SK-N-SH treated with all-trans-retinoic acid at 6 μM for 48 hours (cell line): Measurements from ENCODE around the gene INTS3.

ENCODE experiments used
- ATAC-seq: fragments of 200-7000 bp; cut with Tn5 transposase; 3 replicates; pipeline ENCODE4 v1.9.1; 2020; ENCODE audit warnings: mild to moderate bottlenecking, moderate library complexity
- ARNTL ChIP-seq: fragments of 450-650 bp; formaldehyde crosslinking; IDR thresholded peaks from 2 replicates; pipeline ENCODE4 v1.5.0; 2020; ENCODE audit warnings: low read depth, mild to moderate bottlenecking, moderate library complexity, borderline replicate concordance
- BACH2 ChIP-seq: fragments of 250-450 bp; sonication (Bioruptor Pico); IDR thresholded peaks from 2 replicates; pipeline ENCODE4 v1.9.0; 2021; ENCODE audit warnings: mild to moderate bottlenecking, borderline replicate concordance
- CREB5 ChIP-seq: fragments of 250-450 bp; sonication (Bioruptor Pico); IDR thresholded peaks from 2 replicates; pipeline ENCODE4 v1.5.1; 2020; ENCODE audit warnings: low read depth, mild to moderate bottlenecking, moderate library complexity
- CSRNP3 ChIP-seq: fragments of 250-450 bp; sonication (Bioruptor Pico); IDR thresholded peaks from 2 replicates; pipeline ENCODE4 v1.5.1; 2021; ENCODE audit warnings: mild to moderate bottlenecking, moderate library complexity
- GLIS3 ChIP-seq: fragments of 250-450 bp; sonication (Bioruptor Pico); IDR thresholded peaks from 2 replicates; pipeline ENCODE4 v1.5.0; 2020; ENCODE audit warnings: mild to moderate bottlenecking, moderate library complexity
- ISL1 ChIP-seq: fragments of 250-450 bp; sonication (Bioruptor Pico); IDR thresholded peaks from 2 replicates; pipeline ENCODE4 v2.1.2; 2022; ENCODE audit warnings: mild to moderate bottlenecking, moderate library complexity
- OSR1 ChIP-seq: fragments of 250-450 bp; sonication (Bioruptor Pico); IDR thresholded peaks from 2 replicates; pipeline ENCODE4 v1.8.0; 2022; ENCODE audit warnings: moderate library complexity, mild to moderate bottlenecking, inconsistent platforms
- PATZ1 ChIP-seq: fragments of 250-450 bp; sonication (Bioruptor Pico); IDR thresholded peaks from 2 replicates; pipeline ENCODE4 v1.8.0; 2020; ENCODE audit warnings: mild to moderate bottlenecking, moderate library complexity, borderline replicate concordance
- PPARA ChIP-seq: fragments of 250-450 bp; sonication (Bioruptor Pico); IDR thresholded peaks from 2 replicates; pipeline ENCODE4 v1.5.0; 2020; ENCODE audit warnings: mild to moderate bottlenecking, borderline replicate concordance
- RARB ChIP-seq: fragments of 250-450 bp; sonication (Bioruptor Pico); IDR thresholded peaks from 2 replicates; pipeline ENCODE4 v1.8.0; 2021; ENCODE audit warnings: mild to moderate bottlenecking, moderate library complexity
- SNAI2 ChIP-seq: fragments of 250-450 bp; sonication (Bioruptor Pico); IDR thresholded peaks from 2 replicates; pipeline ENCODE4 v1.5.0; 2020; ENCODE audit warnings: mild to moderate bottlenecking, moderate library complexity
- TCF4 ChIP-seq: fragments of 250-450 bp; sonication (Bioruptor Pico); IDR thresholded peaks from 2 replicates; pipeline ENCODE4 v1.8.0; 2021; ENCODE audit warnings: mild to moderate bottlenecking, moderate library complexity, borderline replicate concordance
- TOX ChIP-seq: fragments of 250-450 bp; sonication (Bioruptor Pico); IDR thresholded peaks from 2 replicates; pipeline ENCODE4 v1.8.0; 2021; ENCODE audit warnings: mild to moderate bottlenecking, moderate library complexity, borderline replicate concordance
- TSHZ2 ChIP-seq: fragments of 250-450 bp; sonication (Bioruptor Pico); IDR thresholded peaks from 2 replicates; pipeline ENCODE4 v1.5.0; 2020; ENCODE audit warnings: mild to moderate bottlenecking, moderate library complexity
- ZC3H10 ChIP-seq: fragments of 250-450 bp; sonication (Bioruptor Pico); IDR thresholded peaks from 2 replicates; pipeline ENCODE4 v1.5.1; 2021; ENCODE audit warnings: mild to moderate bottlenecking, moderate library complexity
- ZFP3 ChIP-seq: fragments of 250-450 bp; sonication (Bioruptor Pico); IDR thresholded peaks from 2 replicates; pipeline ENCODE4 v1.5.0; 2020; ENCODE audit warnings: mild to moderate bottlenecking, moderate library complexity
- ZFP30 ChIP-seq: fragments of 450-650 bp; formaldehyde crosslinking; IDR thresholded peaks from 2 replicates; pipeline ENCODE4 v1.5.0; 2022; ENCODE audit warnings: mild to moderate bottlenecking, moderate library complexity
- ZNF565 ChIP-seq: fragments of 450-650 bp; formaldehyde crosslinking; conservative IDR thresholded peaks from 2 replicates; pipeline ENCODE4 v1.5.0; 2020; ENCODE audit warnings: low read depth, mild to moderate bottlenecking, moderate library complexity
- ZNF8 ChIP-seq: fragments of 450-650 bp; formaldehyde crosslinking; IDR thresholded peaks from 2 replicates; pipeline ENCODE4 v1.5.0; 2020; ENCODE audit warnings: mild to moderate bottlenecking, moderate library complexity

Gene INTS3

GRCh38 chr1:153734396-153735089, 6.7 kb downstream of the INTS3 start:
- ATAC-seq, result no peak
- TF ChIP-seq ZFP3 (CRISPR knock-in tag) (no peak), BACH2 (no peak), GLIS3 (CRISPR knock-in tag) (no peak), TSHZ2 (CRISPR knock-in tag) (no peak), ZNF8 (CRISPR knock-in tag) (no peak), PATZ1 (CRISPR knock-in tag) (no peak), TCF4 (CRISPR knock-in tag) (no peak), ZNF565 (CRISPR knock-in tag) (no peak), CSRNP3 (CRISPR knock-in tag) (no peak), CREB5 (no peak)

- no peak for ATAC-seq
- TF ChIP-seq PATZ1 (CRISPR knock-in tag) (no peak), OSR1 (CRISPR knock-in tag) (no peak)
These were observed 7.2 kb downstream of the INTS3 start for GRCh38 chr1:153735090-153735420.

- ATAC-seq, result no peak
- TF ChIP-seq CSRNP3 (CRISPR knock-in tag) (no peak), ISL1 (CRISPR knock-in tag) (no peak), RARB (CRISPR knock-in tag) (no peak), BACH2 (no peak), TOX (no peak), ZNF8 (CRISPR knock-in tag) (no peak), ARNTL (CRISPR knock-in tag) (no peak), ZFP30 (CRISPR knock-in tag) (no peak), TSHZ2 (CRISPR knock-in tag) (no peak), TCF4 (CRISPR knock-in tag) (no peak), OSR1 (CRISPR knock-in tag) (no peak), CREB5 (no peak), ZC3H10 (CRISPR knock-in tag) (no peak), ZNF565 (CRISPR knock-in tag) (no peak), PPARA (CRISPR knock-in tag) (no peak), SNAI2 (CRISPR knock-in tag) (no peak)
These were observed 14.1 kb downstream of the INTS3 start for GRCh38 chr1:153741986-153742385.
